PC-9 (cell line): Measurements from ENCODE around the gene SH3PXD2A. TPM values are rescaled to one million over a fixed set of nuclear protein-coding genes. Genes with fewer than 3 reads are reported as not detected.

Experiments used
- BruUV-seq: library from RNA; stranded (reverse); fragments of 400-500 nt; replicated peaks from 2 replicates; lab custom pipeline; 2021; lab: Mats Ljungman, UMichigan
- CTCF ChIA-PET: fragments of 300-600 bp; sonication (Branson Sonifier 250); formaldehyde crosslinking; loops from one replicate; lab custom pipeline; 2022; ENCODE audit warnings: antibody characterized with exemption; lab: Charles Lee
- POLR2A ChIA-PET: fragments of 300-600 bp; sonication (Branson Sonifier 250); formaldehyde crosslinking; loops from one replicate; lab custom pipeline; 2022; ENCODE audit warnings: antibody characterized with exemption; ENCODE audit not compliant: unreplicated experiment; lab: Charles Lee
- DNase-seq, 2 experiments: peaks; one replicate each; pipeline versions ENCODE4 v3.0.0 to v3.0.0-alpha.2; 2015 to 2022; ENCODE audit warnings: mixed read lengths in 1 of 2
- H2AFZ ChIP-seq: fragments of 200-600 bp; sonication (generic); 2 replicates; pipeline ENCODE4 v1.8.1; 2017; ENCODE audit warnings: antibody characterized with exemption
- H3F3A ChIP-seq: fragments of 200-600 bp; sonication (generic); 2 replicates; pipeline ENCODE4 v1.8.1; 2017; ENCODE audit warnings: antibody characterized with exemption, mild to moderate bottlenecking, low read depth; ENCODE audit not compliant: insufficient read depth
- H3K27ac ChIP-seq: fragments of 200-600 bp; sonication (generic); 2 replicates; pipeline ENCODE4 v1.6.1; 2016; ENCODE audit warnings: mixed run types
- H3K27me3 ChIP-seq: fragments of 200-600 bp; sonication (generic); 2 replicates; pipeline ENCODE4 v1.6.1; 2016; ENCODE audit warnings: low read depth, mixed run types; ENCODE audit not compliant: insufficient read depth
- H3K36me3 ChIP-seq: fragments of 200-600 bp; sonication (generic); 2 replicates; pipeline ENCODE4 v1.6.1; 2016; ENCODE audit warnings: low read depth, mixed run types
- H3K4me1 ChIP-seq: fragments of 200-600 bp; sonication (generic); replicated peaks from 2 replicates; pipeline ENCODE4 v1.6.1; 2016; ENCODE audit warnings: mixed run types; ENCODE audit not compliant: insufficient read depth
- H3K4me2 ChIP-seq: fragments of 200-600 bp; sonication (generic); 2 replicates; pipeline ENCODE4 v1.6.1; 2017; ENCODE audit warnings: mixed run types
- H3K4me3 ChIP-seq: fragments of 200-600 bp; sonication (generic); 2 replicates; pipeline ENCODE4 v1.6.1; 2016; ENCODE audit warnings: mixed run types
- H3K79me2 ChIP-seq: fragments of 200-600 bp; sonication (generic); 2 replicates; pipeline ENCODE4 v1.6.1; 2017; ENCODE audit warnings: low read depth, mixed run types
- H3K9me2 ChIP-seq: fragments of 200-600 bp; sonication (generic); 2 replicates; pipeline ENCODE4 v1.8.1; 2017; ENCODE audit warnings: mild to moderate bottlenecking; ENCODE audit not compliant: insufficient read depth
- H3K9me3 ChIP-seq: fragments of 200-600 bp; sonication (generic); 2 replicates; pipeline ENCODE4 v1.8.1; 2016; ENCODE audit warnings: low read depth; ENCODE audit not compliant: insufficient read depth
- H4K20me1 ChIP-seq: fragments of 200-600 bp; sonication (generic); 2 replicates; pipeline ENCODE4 v1.8.1; 2017; ENCODE audit not compliant: insufficient read depth
- CTCF ChIP-seq: fragments of 200-600 bp; sonication (generic); conservative IDR thresholded peaks from 2 replicates; pipeline ENCODE4 v1.6.1; 2017; ENCODE audit warnings: mixed run types, antibody characterized with exemption, mild to moderate bottlenecking, moderate library complexity
- EZH2 ChIP-seq: fragments of 200-600 bp; sonication (generic); IDR thresholded peaks from 2 replicates; pipeline ENCODE4 v1.8.0; 2017; ENCODE audit warnings: antibody characterized with exemption, low read depth
- intact Hi-C: fragments of 100-400 bp; cut with micrococcal nuclease; formaldehyde crosslinking; loops from one replicate; pipeline ENCODE4 v1.10.0; 2022; ENCODE audit not compliant: unreplicated experiment
- total RNA-seq: library from RNA; stranded (reverse); gene quantifications from 2 replicates; pipeline ENCODE4 v1.2.3, GENCODE V29; 2021

SH3PXD2A gene
- total RNA-seq, 1 experiment from 2014 or later, result 12.5 TPM

DNA sequence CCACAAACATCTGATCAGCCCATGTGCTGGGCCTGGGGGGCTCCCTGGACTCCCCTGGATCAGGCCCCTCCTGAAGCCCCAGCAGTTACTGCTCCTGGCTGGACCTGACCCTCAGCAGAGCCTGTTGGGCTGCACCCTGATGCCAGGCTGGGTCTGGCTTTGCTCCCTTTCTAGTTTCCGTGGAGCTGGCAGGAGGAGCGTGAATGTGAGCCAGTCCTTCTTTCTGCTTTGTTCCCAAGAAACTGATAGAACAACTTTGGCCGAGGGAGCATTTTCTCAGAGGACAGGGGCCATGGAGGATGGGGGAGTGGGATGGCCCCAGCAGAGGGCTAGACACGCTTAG is 233.6 kb downstream of the SH3PXD2A start:
- H2AFZ ChIP-seq, result no peak overlapping the region
- no peak for DNase-seq
- H3K79me2 ChIP-seq, result no peaks in the 10 kb centered on the region
- TF ChIP-seq EZH2 (no peak), CTCF (no peak)
- no peaks in the 10 kb centered on the region for H4K20me1 ChIP-seq
- H3K4me1 ChIP-seq, result no peaks in the 10 kb centered on the region
- no peaks in the 10 kb centered on the region for H3K9me3 ChIP-seq
- no peaks in the 10 kb centered on the region for H3F3A ChIP-seq
- no peak overlapping the region for H3K27ac ChIP-seq
- intact Hi-C loops, result no loop called here
- no peaks in the 10 kb centered on the region for H3K36me3 ChIP-seq
- H3K4me2 ChIP-seq, result no peak overlapping the region
- ChIA-PET POLR2A (no interaction called here), CTCF (no interaction called here)
- no peaks in the 10 kb centered on the region for H3K27me3 ChIP-seq
- no peaks in the 10 kb centered on the region for H3K9me2 ChIP-seq
- no peak overlapping the region for H3K4me3 ChIP-seq
- BruUV-seq, result no TSS peak

GRCh38 chr10:103620891-103621782 is 234.2 kb downstream of the SH3PXD2A start:
- H3K27me3 ChIP-seq, result no peaks in the 10 kb centered on the region
- no peaks in the 10 kb centered on the region for H3K9me3 ChIP-seq
- no peak overlapping the region for H3K27ac ChIP-seq
- H3K4me2 ChIP-seq, result no peak overlapping the region
- no peaks in the 10 kb centered on the region for H3K79me2 ChIP-seq
- H3K36me3 ChIP-seq, result no peaks in the 10 kb centered on the region
- intact Hi-C loops, result no loop called here
- no peaks in the 10 kb centered on the region for H3F3A ChIP-seq
- no peak overlapping the region for H3K4me3 ChIP-seq
- ChIA-PET CTCF (no interaction called here), POLR2A (no interaction called here)
- H2AFZ ChIP-seq, result no peak overlapping the region
- TF ChIP-seq CTCF (no peak), EZH2 (no peak)
- no peaks in the 10 kb centered on the region for H3K4me1 ChIP-seq
- no TSS peak for BruUV-seq
- H3K9me2 ChIP-seq, result no peaks in the 10 kb centered on the region
- DNase-seq, result no peak
- no peaks in the 10 kb centered on the region for H4K20me1 ChIP-seq

DNA sequence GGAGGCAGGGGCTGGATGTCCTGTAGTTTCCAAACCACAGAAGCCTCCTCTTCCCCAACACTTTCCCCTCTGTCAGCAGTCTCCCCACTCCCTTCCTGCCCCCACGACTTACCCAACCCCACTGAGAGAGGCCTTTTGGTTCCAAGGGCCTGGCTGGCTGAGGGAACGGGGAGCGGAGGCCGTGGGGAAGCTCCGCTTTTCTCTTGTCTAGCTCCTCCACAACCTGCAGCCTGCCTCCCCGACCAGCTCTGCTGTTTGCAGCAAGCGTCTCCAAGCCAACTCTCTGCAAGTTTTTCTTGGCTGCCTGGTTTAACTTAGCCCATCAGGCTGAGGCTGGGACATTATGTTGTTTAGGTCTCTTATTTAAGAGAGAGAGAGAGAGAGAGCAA is 235.0 kb downstream of the SH3PXD2A start:
- ChIA-PET CTCF (no interaction called here), POLR2A (no interaction called here)
- TF ChIP-seq CTCF, result no peak
- no peak for TF ChIP-seq EZH2
- no peaks in the 10 kb centered on the region for H3K9me2 ChIP-seq
- H3F3A ChIP-seq, result no peaks in the 10 kb centered on the region
- H3K4me2 ChIP-seq, result no peak overlapping the region
- H3K27me3 ChIP-seq, result no peaks in the 10 kb centered on the region
- H4K20me1 ChIP-seq, result no peaks in the 10 kb centered on the region
- no peak overlapping the region for H2AFZ ChIP-seq
- H3K27ac ChIP-seq, result no peak overlapping the region
- no TSS peak for BruUV-seq
- H3K79me2 ChIP-seq, result no peaks in the 10 kb centered on the region
- no peaks in the 10 kb centered on the region for H3K9me3 ChIP-seq
- DNase-seq, result no peak
- intact Hi-C loops, result no loop called here
- H3K36me3 ChIP-seq, result no peaks in the 10 kb centered on the region
- no peak overlapping the region for H3K4me3 ChIP-seq
- no peaks in the 10 kb centered on the region for H3K4me1 ChIP-seq
